Endothelial cell of umbilical vein (primary cell): ENCODE measurements around the gene SLC9B2. TPM values are rescaled to one million over a fixed set of nuclear protein-coding genes. Genes with fewer than 3 reads are reported as not detected.

Source experiments
- BruUV-seq: library from RNA; stranded (reverse); fragments of 400-500 nt; replicated peaks from 2 replicates; lab custom pipeline; 2021; lab: Mats Ljungman, UMichigan
- CTCF ChIA-PET: fragments of 300-600, 350-600 bp; sonication (Branson Sonifier 250); formaldehyde crosslinking; loops from one replicate; lab custom pipeline; 2021; ENCODE audit warnings: antibody characterized with exemption, inconsistent platforms; lab: Charles Lee
- POLR2A ChIA-PET: fragments of 300-600, 350-600 bp; sonication (Branson Sonifier 250); formaldehyde crosslinking; loops from one replicate; lab custom pipeline; 2021; ENCODE audit warnings: antibody characterized with exemption, inconsistent platforms; lab: Charles Lee
- DNase-seq: peaks from one replicate; pipeline ENCODE4 v3.0.0-alpha.2; 2011; ENCODE audit warnings: low read depth, low spot score
- FAIRE-seq: peaks from 2 replicates; lab custom pipeline; 2011; peaks lifted over from hg19 to GRCh38; lab: Jason Lieb, UNC
- H2AFZ ChIP-seq: 2 replicates; pipeline ENCODE4 v1.6.0; 2012; ENCODE audit warnings: low read depth, low read length, control low read depth, inconsistent platforms
- H3K27ac ChIP-seq: 2 replicates; pipeline ENCODE4 v1.5.1; 2011; ENCODE audit warnings: low read depth, mild to moderate bottlenecking, control low read depth, low read length, moderate library complexity; ENCODE audit not compliant: insufficient read depth
- H3K27me3 ChIP-seq, 2 experiments: 2 replicates each; pipeline versions ENCODE4 v1.6.0 to v1.6.1; 2011; ENCODE audit warnings: low read length in 2 of 2, mixed read lengths in 1 of 2; ENCODE audit not compliant: control insufficient read depth in 2 of 2, insufficient read depth in 2 of 2
- H3K36me3 ChIP-seq, 2 experiments: 2 replicates in 1 of 2; 3 replicates in 1 of 2; pipeline ENCODE4 v1.5.1; 2011; ENCODE audit warnings: low read length in 2 of 2, mild to moderate bottlenecking in 1 of 2, moderate library complexity in 1 of 2; ENCODE audit not compliant: control insufficient read depth in 2 of 2, insufficient read depth in 2 of 2; ENCODE audit errors: extremely low read depth in 1 of 2
- H3K4me1 ChIP-seq: 3 replicates; pipeline ENCODE4 v1.5.1; 2011; ENCODE audit warnings: mild to moderate bottlenecking, low read length; ENCODE audit not compliant: control insufficient read depth, insufficient read depth; ENCODE audit errors: extremely low read depth
- H3K4me2 ChIP-seq: 2 replicates; pipeline ENCODE4 v1.6.1; 2011; ENCODE audit warnings: low read length, control low read depth, mixed read lengths; ENCODE audit not compliant: insufficient read depth
- H3K4me3 ChIP-seq, 3 experiments: fragments of 200-600 bp in 1 of 3; sonication (generic), shearing (Covaris generic) in 1 of 3; replicated peaks in 1 of 3; 2 replicates each; pipeline ENCODE4 v1.5.1; 2011 to 2016; ENCODE audit warnings: control low read depth in 3 of 3, low read length in 3 of 3, mild to moderate bottlenecking in 2 of 3, inconsistent platforms in 1 of 3, low read depth in 1 of 3, moderate library complexity in 1 of 3; ENCODE audit not compliant: insufficient read depth in 1 of 3
- H3K79me2 ChIP-seq: 2 replicates; pipeline ENCODE4 v1.6.0; 2012; ENCODE audit warnings: low read length, inconsistent platforms; ENCODE audit not compliant: control insufficient read depth, insufficient read depth
- H3K9ac ChIP-seq: replicated peaks from 2 replicates; pipeline ENCODE3; 2011; ENCODE audit warnings: low read length, control low read depth; ENCODE audit not compliant: insufficient read depth; ENCODE audit errors: extremely low read depth
- H3K9me1 ChIP-seq: replicated peaks from 3 replicates; pipeline ENCODE4 v1.6.0; 2011; ENCODE audit warnings: mild to moderate bottlenecking, low read length; ENCODE audit not compliant: control insufficient read depth, insufficient read depth; ENCODE audit errors: extremely low read depth
- H3K9me3 ChIP-seq: replicated peaks from 2 replicates; pipeline ENCODE4 v1.5.1; 2012; ENCODE audit warnings: low read length, inconsistent platforms; ENCODE audit not compliant: control insufficient read depth, insufficient read depth
- H4K20me1 ChIP-seq: replicated peaks from 2 replicates; pipeline ENCODE3; 2011; ENCODE audit warnings: mild to moderate bottlenecking, low read length; ENCODE audit not compliant: control insufficient read depth, insufficient read depth; ENCODE audit errors: extremely low read depth
- EZH2 ChIP-seq: IDR thresholded peaks from 2 replicates; pipeline ENCODE4 v1.6.1; 2012; ENCODE audit warnings: borderline replicate concordance, low read depth, mild to moderate bottlenecking, moderate library complexity, low read length, inconsistent platforms; ENCODE audit not compliant: severe bottlenecking
- FOS ChIP-seq: IDR thresholded peaks from 2 replicates; pipeline ENCODE4 v1.6.1; 2011; ENCODE audit warnings: mild to moderate bottlenecking, low read length, moderate library complexity, borderline replicate concordance; ENCODE audit not compliant: insufficient read depth
- GATA2 ChIP-seq: IDR thresholded peaks from 2 replicates; pipeline ENCODE4 v1.7.0; 2011; ENCODE audit warnings: low read depth, mild to moderate bottlenecking, moderate library complexity, mixed read lengths, low read length; ENCODE audit not compliant: insufficient read length, insufficient read depth
- JUN ChIP-seq: IDR thresholded peaks from 2 replicates; pipeline ENCODE4 v1.6.1; 2011; ENCODE audit warnings: borderline replicate concordance, low read depth; ENCODE audit not compliant: insufficient read length, insufficient read depth
- MYC ChIP-seq: IDR thresholded peaks from one replicate; pipeline ENCODE4 v1.6.1; 2011; ENCODE audit warnings: mild to moderate bottlenecking, low read depth, low read length
- POLR2A ChIP-seq: IDR thresholded peaks from 2 replicates; pipeline ENCODE4 v1.6.1; 2012; ENCODE audit warnings: low read depth, mild to moderate bottlenecking, control low read depth, low read length
- POLR2AphosphoS5 ChIP-seq: IDR thresholded peaks from 2 replicates; pipeline ENCODE4 v1.6.1; 2012; ENCODE audit warnings: low read depth, mild to moderate bottlenecking, control low read depth, low read length, moderate library complexity; ENCODE audit not compliant: insufficient read depth
- dilution Hi-C: fragments of 300-500 bp; cut with MboI; formaldehyde crosslinking; loops from one replicate; pipeline ENCODE4 v1.15.0; 2019; ENCODE audit warnings: low sequenced_read_pairs; ENCODE audit not compliant: extremely low pct_ligation_motif_present
- intact Hi-C: fragments of 100-400 bp; cut with micrococcal nuclease; formaldehyde crosslinking; loops from one replicate; pipeline ENCODE4 v1.10.0; 2022
- polyA plus RNA-seq, 4 experiments: library from polyadenylated mRNA; depleted of rRNA in 3 of 4; stranded (reverse) in 3 of 4; unstranded in 1 of 4; fragments of >200 nt; gene quantifications; 2 replicates each; pipeline versions ENCODE4 v1.2.1 to v1.2.3, GENCODE V29; 2011 to 2012; ENCODE audit warnings: missing spikeins in 1 of 4
- total RNA-seq: library from RNA; stranded (reverse); gene quantifications from 2 replicates; pipeline ENCODE4 v1.2.3, GENCODE V29; 2021
- TF ChIP-seq, protein P1 (sequence below), 2 donors: IDR thresholded peaks; 1 replicate in 1 of 2; 2 replicates in 1 of 2; pipeline ENCODE4 v1.5.1; 2011; ENCODE audit warnings: low read length in 2 of 2, mild to moderate bottlenecking in 2 of 2, moderate library complexity in 2 of 2, control low read depth in 1 of 2, inconsistent platforms in 1 of 2, low read depth in 1 of 2; ENCODE audit not compliant: insufficient read depth in 1 of 2; ENCODE audit errors: extremely low read depth in 1 of 2
- TF ChIP-seq, protein P2 (sequence below): IDR thresholded peaks from 2 replicates; pipeline ENCODE4 v1.6.1; 2011; ENCODE audit not compliant: insufficient read depth, insufficient read length

The SLC9B2 gene
- total and polyA plus RNA-seq, 2 donors (not counting 3 experiments of a cell fraction or from before 2014, with no cell fraction given), result 9.6 to 23.5 TPM

DNA sequence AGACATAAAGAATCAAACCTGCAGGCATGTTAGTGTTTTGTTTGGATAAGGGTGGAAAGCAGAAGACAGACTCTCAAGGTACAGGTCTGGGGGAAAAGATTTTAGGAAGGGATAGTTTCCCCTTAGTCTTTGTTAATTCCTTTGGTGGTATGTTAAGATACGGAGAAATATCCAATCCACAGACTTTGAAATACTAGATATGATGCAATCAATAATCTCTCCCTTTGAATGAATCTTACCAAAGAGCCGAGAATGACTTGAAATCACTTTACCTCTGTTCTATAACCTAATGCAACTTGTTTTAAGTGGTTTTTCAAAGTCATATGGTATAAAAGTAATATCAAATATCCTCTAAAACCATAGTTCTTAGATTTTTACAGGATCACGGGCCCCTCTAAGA lies 28.3 kb upstream of the SLC9B2 start:
- no peaks in the 10 kb centered on the region for H3K79me2 ChIP-seq
- no peaks in the 10 kb centered on the region for H4K20me1 ChIP-seq
- dilution Hi-C loops, result no loop called here
- no peaks in the 10 kb centered on the region for H3K4me1 ChIP-seq
- H3K9me1 ChIP-seq, result no peaks in the 10 kb centered on the region
- H3K4me2 ChIP-seq, result no peak overlapping the region
- H3K9me3 ChIP-seq, result no peaks in the 10 kb centered on the region
- no peak overlapping the region for H3K9ac ChIP-seq
- peaks cover 3 to 5% of the 10 kb centered on the region in 2 experiments for H3K36me3 ChIP-seq
- intact Hi-C loops, result no loop called here
- DNase-seq (no peak), FAIRE-seq (no peak)
- no peak overlapping the region for H2AFZ ChIP-seq
- BruUV-seq, result no TSS peak
- TF ChIP-seq MYC (no peak), FOS (no peak), GATA2 (no peak), EZH2 (no peak)
- TF ChIP-seq, protein P1, sequence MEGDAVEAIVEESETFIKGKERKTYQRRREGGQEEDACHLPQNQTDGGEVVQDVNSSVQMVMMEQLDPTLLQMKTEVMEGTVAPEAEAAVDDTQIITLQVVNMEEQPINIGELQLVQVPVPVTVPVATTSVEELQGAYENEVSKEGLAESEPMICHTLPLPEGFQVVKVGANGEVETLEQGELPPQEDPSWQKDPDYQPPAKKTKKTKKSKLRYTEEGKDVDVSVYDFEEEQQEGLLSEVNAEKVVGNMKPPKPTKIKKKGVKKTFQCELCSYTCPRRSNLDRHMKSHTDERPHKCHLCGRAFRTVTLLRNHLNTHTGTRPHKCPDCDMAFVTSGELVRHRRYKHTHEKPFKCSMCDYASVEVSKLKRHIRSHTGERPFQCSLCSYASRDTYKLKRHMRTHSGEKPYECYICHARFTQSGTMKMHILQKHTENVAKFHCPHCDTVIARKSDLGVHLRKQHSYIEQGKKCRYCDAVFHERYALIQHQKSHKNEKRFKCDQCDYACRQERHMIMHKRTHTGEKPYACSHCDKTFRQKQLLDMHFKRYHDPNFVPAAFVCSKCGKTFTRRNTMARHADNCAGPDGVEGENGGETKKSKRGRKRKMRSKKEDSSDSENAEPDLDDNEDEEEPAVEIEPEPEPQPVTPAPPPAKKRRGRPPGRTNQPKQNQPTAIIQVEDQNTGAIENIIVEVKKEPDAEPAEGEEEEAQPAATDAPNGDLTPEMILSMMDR (IDR thresholded peaks at IDR 0.05; ENCODE audit: extremely low read depth in 1 of 2, insufficient read depth in 1 of 2, low read depth in 1 of 2, low read length in 2 of 2), result no peak
- no peak overlapping the region for H3K4me3 ChIP-seq
- ChIA-PET CTCF (no interaction called here), POLR2A (no interaction called here)
- H3K27ac ChIP-seq, result no peak overlapping the region
- no peaks in the 10 kb centered on the region for H3K27me3 ChIP-seq

DNA sequence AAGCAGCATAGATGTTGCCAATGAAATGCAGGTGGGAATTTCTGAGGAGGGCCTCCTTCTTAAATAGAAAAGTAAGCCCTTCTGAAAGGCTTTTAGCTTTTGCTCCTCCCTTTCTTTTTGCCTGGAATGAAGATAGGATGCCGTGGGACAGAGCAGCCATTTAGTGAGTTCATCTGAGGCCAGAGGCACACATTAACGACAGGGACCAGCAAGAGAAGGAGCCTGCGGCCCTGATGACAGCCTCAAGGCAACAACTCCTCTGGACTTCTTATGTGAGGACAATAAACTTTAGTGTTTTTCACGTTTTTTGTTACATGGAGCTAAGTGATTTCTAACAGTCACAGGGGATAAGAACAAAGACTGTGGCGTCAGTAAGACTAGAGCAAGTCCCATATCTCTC lies 24.1 kb upstream of the SLC9B2 start:
- CTCF ChIA-PET, result interaction anchor here (1.5 to 3.9 kb wide), 3 partner anchors 9 to 480 kb away, joined by 5 to 32 read pairs (median 6); no protein-coding TSS in a partner anchor

More for the DNA sequence above, 24.1 kb upstream of the SLC9B2 start:
- Histone ChIP-seq H3K9me3 (no peaks in the 10 kb centered on the region), H3K4me2 (no peak overlapping the region), H3K4me1 (peaks cover 8% of the 10 kb centered on the region), H2AFZ (peak overlapping the region; percentile 7), H3K27ac (no peak overlapping the region), H3K27me3 (no peaks in the 10 kb centered on the region), H3K9me1 (no peaks in the 10 kb centered on the region), H4K20me1 (no peaks in the 10 kb centered on the region), H3K79me2 (no peaks in the 10 kb centered on the region), H3K4me3 (no peak overlapping the region), H3K9ac (no peak overlapping the region), H3K36me3 (no peaks in the 10 kb centered on the region)
- no TSS peak for BruUV-seq
- dilution Hi-C loops, result no loop called here
- POLR2A ChIA-PET, result no interaction called here
- no peak for DNase-seq
- TF ChIP-seq EZH2 (no peak), JUN (no peak), MYC (no peak), POLR2A (no peak), GATA2 (no peak), FOS (no peak), POLR2AphosphoS5 (no peak)
- TF ChIP-seq, protein P2, sequence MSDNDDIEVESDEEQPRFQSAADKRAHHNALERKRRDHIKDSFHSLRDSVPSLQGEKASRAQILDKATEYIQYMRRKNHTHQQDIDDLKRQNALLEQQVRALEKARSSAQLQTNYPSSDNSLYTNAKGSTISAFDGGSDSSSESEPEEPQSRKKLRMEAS, result no peak
- TF ChIP-seq, protein P1 (IDR thresholded peaks at IDR 0.05; ENCODE audit: extremely low read depth in 1 of 2, insufficient read depth in 1 of 2, low read depth in 1 of 2, low read length in 2 of 2), result no peak
- FAIRE-seq, result no peak
- intact Hi-C loops, result no loop called here
